GM18520 (cell line): ENCODE measurements around the gene TAF11L4.
"Not testable (repeated sequence)": the region's sequence is repeated elsewhere in the genome, so short reads cannot be mapped to it uniquely, and the experiment has no call there.

ENCODE experiments used
- ATAC-seq: cut with Tn5 transposase; IDR thresholded peaks from one replicate; pipeline ENCODE4 v1.9.1; 2021; ENCODE audit not compliant: unreplicated experiment

The TAF11L4 gene

GRCh38 chr5:17521501-17521900 lies at the start of gene TAF11L4:
TAF11L4 (plus strand) TSS chr5:17521801.
- ATAC-seq, result not testable (repeated sequence)

- ATAC-seq, result not testable (repeated sequence)
Observed at GRCh38 chr5:17475064-17475463, 46.5 kb upstream of the TAF11L4 start.

- ATAC-seq, result no peak
Observed at GRCh38 chr5:17477043-17477442, 44.6 kb upstream of the TAF11L4 start.

- ATAC-seq, result no peak
Observed at GRCh38 chr5:17477573-17478265, 43.9 kb upstream of the TAF11L4 start.

- no peak for ATAC-seq
Observed at GRCh38 chr5:17481378-17481777, 40.2 kb upstream of the TAF11L4 start.

GRCh38 chr5:17482790-17483189 lies 38.8 kb upstream of the TAF11L4 start:
- no peak for ATAC-seq

- ATAC-seq, result not testable (repeated sequence)
Observed at GRCh38 chr5:17486464-17487173, 35.0 kb upstream of the TAF11L4 start.

- no peak for ATAC-seq
Observed at GRCh38 chr5:17487174-17487512, 34.5 kb upstream of the TAF11L4 start.

GRCh38 chr5:17491257-17491656 lies 30.3 kb upstream of the TAF11L4 start:
- not testable (repeated sequence) for ATAC-seq

- ATAC-seq, result no peak
Observed at GRCh38 chr5:17492770-17493169, 28.8 kb upstream of the TAF11L4 start.

- ATAC-seq, result no peak
Observed at GRCh38 chr5:17497446-17497845, 24.2 kb upstream of the TAF11L4 start.

- ATAC-seq, result not testable (repeated sequence)
Observed at GRCh38 chr5:17497931-17498330, 23.7 kb upstream of the TAF11L4 start, which contains the start of gene TAF11L2. TAF11L2 (plus strand) TSS chr5:17498231.

GRCh38 chr5:17511775-17512325 lies 9.8 kb upstream of the TAF11L4 start:
- ATAC-seq, result no peak

GRCh38 chr5:17517526-17517925 lies 4.1 kb upstream of the TAF11L4 start:
- ATAC-seq, result not testable (repeated sequence)

GRCh38 chr5:17518067-17518466 lies 3.5 kb upstream of the TAF11L4 start, which contains the start of gene TAF11L3:
TAF11L3 (plus strand) TSS chr5:17518367.
- not testable (repeated sequence) for ATAC-seq

- ATAC-seq, result not testable (repeated sequence)
Observed at GRCh38 chr5:17519508-17519907, 2.1 kb upstream of the TAF11L4 start.

- ATAC-seq, result not testable (repeated sequence)
Observed at GRCh38 chr5:17524935-17525334, 3.3 kb downstream of the TAF11L4 start, which contains the start of gene TAF11L5. TAF11L5 (plus strand) TSS chr5:17525235.

- not testable (repeated sequence) for ATAC-seq
Observed at GRCh38 chr5:17526504-17526903, 4.9 kb downstream of the TAF11L4 start.

GRCh38 chr5:17528369-17528768 lies 6.8 kb downstream of the TAF11L4 start, which contains the start of gene TAF11L6:
TAF11L6 (plus strand) TSS chr5:17528669.
- ATAC-seq, result not testable (repeated sequence)
